Endothelial cell of umbilical vein (primary cell): ENCODE measurements around the gene COL4A2.

Experiments used
- CTCF ChIP-seq, 2 donors: IDR thresholded peaks; 1 replicate in 1 of 2; 2 replicates in 1 of 2; pipeline ENCODE4 v1.5.1; 2011; ENCODE audit warnings: low read length in 2 of 2, mild to moderate bottlenecking in 2 of 2, moderate library complexity in 2 of 2, control low read depth in 1 of 2, inconsistent platforms in 1 of 2, low read depth in 1 of 2; ENCODE audit not compliant: insufficient read depth in 1 of 2; ENCODE audit errors: extremely low read depth in 1 of 2
- EZH2 ChIP-seq: IDR thresholded peaks from 2 replicates; pipeline ENCODE4 v1.6.1; 2012; ENCODE audit warnings: borderline replicate concordance, low read depth, mild to moderate bottlenecking, moderate library complexity, low read length, inconsistent platforms; ENCODE audit not compliant: severe bottlenecking
- FOS ChIP-seq: IDR thresholded peaks from 2 replicates; pipeline ENCODE4 v1.6.1; 2011; ENCODE audit warnings: mild to moderate bottlenecking, low read length, moderate library complexity, borderline replicate concordance; ENCODE audit not compliant: insufficient read depth
- JUN ChIP-seq: IDR thresholded peaks from 2 replicates; pipeline ENCODE4 v1.6.1; 2011; ENCODE audit warnings: borderline replicate concordance, low read depth; ENCODE audit not compliant: insufficient read length, insufficient read depth
- MYC ChIP-seq: IDR thresholded peaks from one replicate; pipeline ENCODE4 v1.6.1; 2011; ENCODE audit warnings: mild to moderate bottlenecking, low read depth, low read length
- POLR2A ChIP-seq: IDR thresholded peaks from 2 replicates; pipeline ENCODE4 v1.6.1; 2012; ENCODE audit warnings: low read depth, mild to moderate bottlenecking, control low read depth, low read length
- POLR2AphosphoS5 ChIP-seq: IDR thresholded peaks from 2 replicates; pipeline ENCODE4 v1.6.1; 2012; ENCODE audit warnings: low read depth, mild to moderate bottlenecking, control low read depth, low read length, moderate library complexity; ENCODE audit not compliant: insufficient read depth
- TF ChIP-seq, protein P1 (sequence below): IDR thresholded peaks from 2 replicates; pipeline ENCODE4 v1.6.1; 2011; ENCODE audit not compliant: insufficient read depth, insufficient read length

- TF ChIP-seq CTCF (IDR thresholded peaks at IDR 0.05; ENCODE audit: extremely low read depth in 1 of 2, insufficient read depth in 1 of 2, low read depth in 1 of 2, low read length in 2 of 2), result peak; percentile 22 to 26
- no peak for TF ChIP-seq MYC
- TF ChIP-seq POLR2A, result no peak
- TF ChIP-seq POLR2AphosphoS5, result no peak
- TF ChIP-seq, protein P1, sequence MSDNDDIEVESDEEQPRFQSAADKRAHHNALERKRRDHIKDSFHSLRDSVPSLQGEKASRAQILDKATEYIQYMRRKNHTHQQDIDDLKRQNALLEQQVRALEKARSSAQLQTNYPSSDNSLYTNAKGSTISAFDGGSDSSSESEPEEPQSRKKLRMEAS, result no peak
- no peak for TF ChIP-seq JUN
- no peak for TF ChIP-seq EZH2
- no peak for TF ChIP-seq FOS
Observed at GRCh38 chr13:110363010-110363409, 55.9 kb downstream of the COL4A2 start.
